Measurements from ENCODE around the gene ZMIZ1.

ZMIZ1 gene

GRCh38 chr10:79301754-79302530, 233.2 kb downstream of the ZMIZ1 start:
- H3K27ac ChIP-seq = peak overlapping the region; percentile 45
- no peaks in the 10 kb centered on the region for H3K27me3 ChIP-seq
- peaks cover 94% of the 10 kb centered on the region for H3K36me3 ChIP-seq

GRCh38 chr10:79303631-79304478, 235.1 kb downstream of the ZMIZ1 start:
- H3K27me3 ChIP-seq = no peaks in the 10 kb centered on the region
- H3K4me1 ChIP-seq (ENCODE audit: control insufficient read depth in 1 of 2, insufficient read depth in 1 of 2, low read depth in 1 of 2, low read length in 1 of 2) = no peaks in the 10 kb centered on the region
- H3K27ac ChIP-seq = no peak overlapping the region
- peaks cover 95% of the 10 kb centered on the region for H3K36me3 ChIP-seq
- no peaks in the 10 kb centered on the region for H3K9me3 ChIP-seq
- no peak for TF ChIP-seq CTCF (IDR thresholded peaks at IDR 0.05)
- H3K4me3 ChIP-seq (ENCODE audit: low read depth in 1 of 2, low read length in 1 of 2) = no peak overlapping the region

More at GRCh38 chr10:79301754-79302530, 233.2 kb downstream of the ZMIZ1 start:
- Histone ChIP-seq H3K9me3 (no peaks in the 10 kb centered on the region), H3K4me3 (ENCODE audit: low read depth in 1 of 2, low read length in 1 of 2) (no peak overlapping the region), H3K4me1 (ENCODE audit: control insufficient read depth in 1 of 2, insufficient read depth in 1 of 2, low read depth in 1 of 2, low read length in 1 of 2) (no peaks in the 10 kb centered on the region)
- no peak for TF ChIP-seq CTCF (IDR thresholded peaks at IDR 0.05)

- Histone ChIP-seq H3K4me1 (ENCODE audit: control insufficient read depth in 1 of 2, insufficient read depth in 1 of 2, low read depth in 1 of 2, low read length in 1 of 2) (peaks cover 5% of the 10 kb centered on the region in 2 experiments), H3K27me3 (no peaks in the 10 kb centered on the region), H3K9me3 (no peaks in the 10 kb centered on the region), H3K27ac (peak overlapping the region; percentile 20), H3K4me3 (ENCODE audit: low read depth in 1 of 2, low read length in 1 of 2) (no peak overlapping the region), H3K36me3 (peaks cover 95% of the 10 kb centered on the region)
- no peak for TF ChIP-seq CTCF (IDR thresholded peaks at IDR 0.05)
These were observed 235.8 kb downstream of the ZMIZ1 start for GRCh38 chr10:79304479-79305087.

- Histone ChIP-seq H3K4me3 (ENCODE audit: low read depth in 1 of 2, low read length in 1 of 2) (no peak overlapping the region), H3K9me3 (no peaks in the 10 kb centered on the region), H3K36me3 (peaks cover 95% of the 10 kb centered on the region), H3K27me3 (no peaks in the 10 kb centered on the region), H3K27ac (no peak overlapping the region), H3K4me1 (ENCODE audit: control insufficient read depth in 1 of 2, insufficient read depth in 1 of 2, low read depth in 1 of 2, low read length in 1 of 2) (peaks cover 11 to 13% of the 10 kb centered on the region in 2 experiments)
- TF ChIP-seq CTCF (IDR thresholded peaks at IDR 0.05) = no peak
These were observed 236.7 kb downstream of the ZMIZ1 start for GRCh38 chr10:79305515-79305914.

GRCh38 chr10:79305988-79306387, 237.2 kb downstream of the ZMIZ1 start:
- peaks cover 11 to 13% of the 10 kb centered on the region in 2 experiments for H3K4me1 ChIP-seq (ENCODE audit: control insufficient read depth in 1 of 2, insufficient read depth in 1 of 2, low read depth in 1 of 2, low read length in 1 of 2)
- H3K4me3 ChIP-seq (ENCODE audit: low read depth in 1 of 2, low read length in 1 of 2) = no peak overlapping the region
- H3K27ac ChIP-seq = peak overlapping the region; percentile 25
- peaks cover 95% of the 10 kb centered on the region for H3K36me3 ChIP-seq
- no peaks in the 10 kb centered on the region for H3K9me3 ChIP-seq
- no peak for TF ChIP-seq CTCF (IDR thresholded peaks at IDR 0.05)
- H3K27me3 ChIP-seq = no peaks in the 10 kb centered on the region

All from neutrophil (primary cell).